Measurements from ENCODE around the gene EIF2AK2.

DNA sequence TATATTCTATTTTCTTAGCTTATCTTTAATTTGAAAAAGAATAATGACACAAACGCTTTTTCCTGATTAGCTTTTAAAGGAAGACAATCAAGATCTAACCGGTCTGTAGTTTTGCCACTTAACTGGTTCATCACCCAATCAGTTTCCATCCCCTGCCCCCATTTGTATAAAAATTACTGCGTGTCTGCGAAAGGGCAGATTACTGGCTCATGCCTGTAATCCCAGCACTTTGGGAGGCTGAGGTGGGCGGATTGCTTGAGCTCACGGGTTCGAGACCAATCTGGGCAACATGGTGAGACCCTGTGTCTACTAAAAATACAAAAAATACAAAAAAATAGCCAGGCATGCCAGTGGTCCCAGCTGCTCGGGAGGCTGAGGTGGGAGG, 41.9 kb upstream of the EIF2AK2 start:
- no peak for TF ChIP-seq POLR2A (IDR thresholded peaks at IDR 0.05)
- TF ChIP-seq, protein P1, sequence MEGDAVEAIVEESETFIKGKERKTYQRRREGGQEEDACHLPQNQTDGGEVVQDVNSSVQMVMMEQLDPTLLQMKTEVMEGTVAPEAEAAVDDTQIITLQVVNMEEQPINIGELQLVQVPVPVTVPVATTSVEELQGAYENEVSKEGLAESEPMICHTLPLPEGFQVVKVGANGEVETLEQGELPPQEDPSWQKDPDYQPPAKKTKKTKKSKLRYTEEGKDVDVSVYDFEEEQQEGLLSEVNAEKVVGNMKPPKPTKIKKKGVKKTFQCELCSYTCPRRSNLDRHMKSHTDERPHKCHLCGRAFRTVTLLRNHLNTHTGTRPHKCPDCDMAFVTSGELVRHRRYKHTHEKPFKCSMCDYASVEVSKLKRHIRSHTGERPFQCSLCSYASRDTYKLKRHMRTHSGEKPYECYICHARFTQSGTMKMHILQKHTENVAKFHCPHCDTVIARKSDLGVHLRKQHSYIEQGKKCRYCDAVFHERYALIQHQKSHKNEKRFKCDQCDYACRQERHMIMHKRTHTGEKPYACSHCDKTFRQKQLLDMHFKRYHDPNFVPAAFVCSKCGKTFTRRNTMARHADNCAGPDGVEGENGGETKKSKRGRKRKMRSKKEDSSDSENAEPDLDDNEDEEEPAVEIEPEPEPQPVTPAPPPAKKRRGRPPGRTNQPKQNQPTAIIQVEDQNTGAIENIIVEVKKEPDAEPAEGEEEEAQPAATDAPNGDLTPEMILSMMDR (IDR thresholded peaks at IDR 0.05), result no peak

All from uterus (tissue), 2 donors.